OCI-LY1 (cell line): Measurements from ENCODE around the gene CRK.

Experiments
- H2AFZ ChIP-seq: fragments of 200-600 bp; sonication (generic), shearing (Covaris generic); 2 replicates; pipeline ENCODE4 v1.6.0; 2014; ENCODE audit warnings: antibody characterized with exemption, mild to moderate bottlenecking, low read length
- H3F3A ChIP-seq: fragments of 200-600 bp; sonication (generic), shearing (Covaris generic); 2 replicates; pipeline ENCODE4 v1.6.0; 2014; ENCODE audit warnings: mild to moderate bottlenecking, antibody characterized with exemption, low read length, moderate library complexity; ENCODE audit not compliant: insufficient read depth
- H3K27ac ChIP-seq: fragments of 200-600 bp; sonication (generic); 2 replicates; pipeline ENCODE4 v1.5.1; 2014; ENCODE audit warnings: low read length, mixed run types, mild to moderate bottlenecking, low read depth; ENCODE audit not compliant: poor library complexity, severe bottlenecking
- H3K27me3 ChIP-seq: fragments of 200-600 bp; sonication (generic); 2 replicates; pipeline ENCODE4 v1.6.0; 2014; ENCODE audit warnings: antibody characterized with exemption, mild to moderate bottlenecking, low read length, moderate library complexity; ENCODE audit not compliant: insufficient read depth
- H3K36me3 ChIP-seq: fragments of 200-600 bp; sonication (generic); 2 replicates; pipeline ENCODE4 v1.6.1; 2014; ENCODE audit warnings: mild to moderate bottlenecking, antibody characterized with exemption, low read length, moderate library complexity, mixed read lengths; ENCODE audit not compliant: insufficient read depth
- H3K4me1 ChIP-seq: fragments of 200-600 bp; sonication (generic); 2 replicates; pipeline ENCODE4 v1.5.1; 2014; ENCODE audit warnings: mild to moderate bottlenecking, low read length, moderate library complexity; ENCODE audit not compliant: insufficient read depth, severe bottlenecking
- H3K4me2 ChIP-seq: fragments of 200-600 bp; sonication (generic), shearing (Covaris generic); 2 replicates; pipeline ENCODE4 v1.6.1; 2014; ENCODE audit warnings: low read length
- H3K4me3 ChIP-seq: fragments of 200-600 bp; sonication (generic); 2 replicates; pipeline ENCODE4 v1.5.1; 2014; ENCODE audit warnings: low read length, low read depth, mild to moderate bottlenecking, mixed read lengths; ENCODE audit not compliant: poor library complexity, severe bottlenecking
- H3K79me2 ChIP-seq: fragments of 200-600 bp; shearing (Covaris generic); 2 replicates; pipeline ENCODE4 v1.6.1; 2016; ENCODE audit warnings: mixed run types, low read length, mixed read lengths; ENCODE audit not compliant: insufficient read depth
- H3K9ac ChIP-seq: fragments of 200-600 bp; sonication (generic), shearing (Covaris generic); 2 replicates; pipeline ENCODE4 v1.6.1; 2014; ENCODE audit warnings: mild to moderate bottlenecking, low read length, mixed read lengths
- H3K9me2 ChIP-seq: fragments of 200-600 bp; sonication (generic), shearing (Covaris generic); 2 replicates; pipeline ENCODE4 v1.6.1; 2014; ENCODE audit warnings: low read depth, mild to moderate bottlenecking, low read length, mixed read lengths
- H3K9me3 ChIP-seq: fragments of 200-600 bp; shearing (Covaris generic); 2 replicates; pipeline ENCODE4 v1.6.1; 2014; ENCODE audit warnings: low read length, mixed read lengths
- H4K20me1 ChIP-seq: fragments of 200-600 bp; sonication (generic), shearing (Covaris generic); 2 replicates; pipeline ENCODE4 v1.6.0; 2016; ENCODE audit warnings: mild to moderate bottlenecking, low read length; ENCODE audit not compliant: insufficient read depth
- CTCF ChIP-seq: fragments of 200-600 bp; sonication (generic), shearing (Covaris generic); IDR thresholded peaks from 2 replicates; pipeline ENCODE4 v1.5.1; 2017; ENCODE audit warnings: mild to moderate bottlenecking, antibody characterized with exemption, low read length, moderate library complexity, mixed read lengths
- EZH2 ChIP-seq: fragments of 200-600 bp; sonication (generic), shearing (Covaris generic); IDR thresholded peaks from 2 replicates; pipeline ENCODE4 v1.8.0; 2017; ENCODE audit warnings: borderline replicate concordance, mixed run types, mild to moderate bottlenecking, antibody characterized with exemption, low read length, moderate library complexity, mixed read lengths

CRK gene

GRCh38 chr17:1473841-1474240 is 17.8 kb upstream of the CRK start:
- Histone ChIP-seq H3K4me1 (peaks cover 14% of the 10 kb centered on the region), H3K4me3 (no peak overlapping the region), H3K36me3 (peaks cover 47% of the 10 kb centered on the region), H3K79me2 (no peaks in the 10 kb centered on the region), H3K9ac (no peak overlapping the region), H3K4me2 (no peak overlapping the region), H3K27me3 (no peaks in the 10 kb centered on the region), H3K27ac (no peak overlapping the region), H2AFZ (no peak overlapping the region), H4K20me1 (no peaks in the 10 kb centered on the region), H3K9me3 (no peaks in the 10 kb centered on the region), H3F3A (no peaks in the 10 kb centered on the region), H3K9me2 (no peaks in the 10 kb centered on the region)
- TF ChIP-seq EZH2 (no peak), CTCF (no peak)

- Histone ChIP-seq H3K9ac (no peak overlapping the region), H4K20me1 (no peaks in the 10 kb centered on the region), H3K79me2 (no peaks in the 10 kb centered on the region), H3K27ac (no peak overlapping the region), H3K36me3 (peaks cover 53% of the 10 kb centered on the region), H3F3A (no peaks in the 10 kb centered on the region), H2AFZ (no peak overlapping the region), H3K9me3 (no peaks in the 10 kb centered on the region), H3K27me3 (no peaks in the 10 kb centered on the region), H3K4me3 (no peak overlapping the region), H3K4me2 (no peak overlapping the region), H3K9me2 (no peaks in the 10 kb centered on the region), H3K4me1 (peaks cover 14% of the 10 kb centered on the region)
- TF ChIP-seq EZH2: no peak
- TF ChIP-seq CTCF: no peak; the same call in 1 of the 2 replicates
Measured at GRCh38 chr17:1473170-1473569, 17.1 kb upstream of the CRK start.

- Histone ChIP-seq H3K27ac (no peak overlapping the region), H3F3A (no peaks in the 10 kb centered on the region), H3K4me1 (peaks cover 14% of the 10 kb centered on the region), H2AFZ (no peak overlapping the region), H3K9me2 (no peaks in the 10 kb centered on the region), H3K9ac (no peak overlapping the region), H3K79me2 (no peaks in the 10 kb centered on the region), H3K9me3 (no peaks in the 10 kb centered on the region), H3K27me3 (no peaks in the 10 kb centered on the region), H4K20me1 (no peaks in the 10 kb centered on the region), H3K4me2 (no peak overlapping the region), H3K36me3 (peaks cover 48% of the 10 kb centered on the region), H3K4me3 (no peak overlapping the region)
- no peak for TF ChIP-seq EZH2
- no peak for TF ChIP-seq CTCF
Measured at GRCh38 chr17:1471911-1472821, 16.1 kb upstream of the CRK start.
